H1 (cell line): Measurements from ENCODE around the gene UBE2O. TPM values are rescaled to one million over a fixed set of nuclear protein-coding genes. Genes with fewer than 3 reads are reported as not detected.

Experiments
- CTCF ChIA-PET: fragments of 300-600 bp; sonication (Branson Sonifier 250); formaldehyde crosslinking; loops from one replicate; lab custom pipeline; 2021; ENCODE audit not compliant: partially characterized antibody; lab: Charles Lee
- POLR2A ChIA-PET: fragments of 300-600 bp; sonication (Branson Sonifier 250); formaldehyde crosslinking; loops from one replicate; lab custom pipeline; 2021; ENCODE audit warnings: inconsistent platforms; ENCODE audit not compliant: partially characterized antibody; lab: Charles Lee
- DNase-seq, 2 experiments: peaks; one replicate each; pipeline versions ENCODE4 v3.0.0 to v3.0.0-alpha.2; 2010 to 2022; ENCODE audit warnings: low spot score in 2 of 2, low read depth in 1 of 2, mixed read lengths in 1 of 2
- FAIRE-seq: peaks from 2 replicates; lab custom pipeline; 2011; peaks lifted over from hg19 to GRCh38; lab: Jason Lieb, UNC
- H2AFZ ChIP-seq: 2 replicates; pipeline ENCODE4 v1.8.1; 2012; ENCODE audit warnings: low read length, inconsistent platforms
- H2AK5ac ChIP-seq: 2 replicates; pipeline ENCODE4 v1.6.1; 2013; ENCODE audit warnings: low read depth, low read length
- H2BK120ac ChIP-seq: replicated peaks from 2 replicates; pipeline ENCODE3; 2013; ENCODE audit warnings: low read depth, low read length, inconsistent platforms
- H2BK12ac ChIP-seq: 2 replicates; pipeline ENCODE4 v1.6.1; 2013; ENCODE audit warnings: low read depth, low read length
- H2BK15ac ChIP-seq: 2 replicates; pipeline ENCODE4 v1.6.1; 2013; ENCODE audit warnings: low read length
- H2BK20ac ChIP-seq: 2 replicates; pipeline ENCODE4 v1.6.1; 2013; ENCODE audit warnings: low read length
- H2BK5ac ChIP-seq: 2 replicates; pipeline ENCODE4 v1.6.1; 2013; ENCODE audit warnings: low read depth, low read length
- H3K14ac ChIP-seq: 2 replicates; pipeline ENCODE4 v1.6.1; 2013; ENCODE audit warnings: inconsistent platforms; ENCODE audit not compliant: insufficient read length
- H3K18ac ChIP-seq: 2 replicates; pipeline ENCODE4 v1.6.1; 2013; ENCODE audit warnings: low read length; ENCODE audit errors: extremely low read depth
- H3K23ac ChIP-seq: 2 replicates; pipeline ENCODE4 v1.6.1; 2013; ENCODE audit warnings: inconsistent platforms; ENCODE audit not compliant: insufficient read length
- H3K23me2 ChIP-seq: 2 replicates; pipeline ENCODE4 v1.6.1; 2013; ENCODE audit warnings: low read depth, low read length
- H3K27ac ChIP-seq: 2 replicates; pipeline ENCODE4 v1.6.1; 2011; ENCODE audit warnings: low read depth, low read length, inconsistent platforms
- H3K27me3 ChIP-seq, 4 experiments: replicated peaks in 1 of 4; 1 replicate in 1 of 4; 2 replicates in 3 of 4; pipeline versions ENCODE4 v1.6.1 to v1.8.1; 2011 to 2013; ENCODE audit warnings: low read length in 3 of 4, mild to moderate bottlenecking in 3 of 4, inconsistent platforms in 2 of 4, mixed read lengths in 2 of 4, moderate library complexity in 1 of 4; ENCODE audit not compliant: control insufficient read depth in 3 of 4, insufficient read depth in 3 of 4; ENCODE audit errors: extremely low read depth in 1 of 4
- H3K36me3 ChIP-seq, 4 experiments: 2 replicates each; pipeline versions ENCODE4 v1.6.1 to v1.8.1; 2011 to 2013; ENCODE audit warnings: mild to moderate bottlenecking in 4 of 4, low read length in 3 of 4, moderate library complexity in 2 of 4, control low read depth in 1 of 4, inconsistent platforms in 1 of 4; ENCODE audit not compliant: insufficient read depth in 4 of 4, control insufficient read depth in 2 of 4
- H3K4ac ChIP-seq: replicated peaks from 2 replicates; pipeline ENCODE3; 2013; ENCODE audit warnings: low read length, low read depth, mixed read lengths, inconsistent platforms; ENCODE audit not compliant: insufficient read length
- H3K4me1 ChIP-seq, 4 experiments: replicated peaks in 1 of 4; 1 replicate in 1 of 4; 2 replicates in 3 of 4; pipeline versions ENCODE4 v1.6.1 to v1.8.1; 2011 to 2013; ENCODE audit warnings: low read length in 3 of 4, inconsistent platforms in 2 of 4, mixed read lengths in 1 of 4; ENCODE audit not compliant: insufficient read depth in 4 of 4, control insufficient read depth in 3 of 4
- H3K4me2 ChIP-seq, 2 experiments: 2 replicates each; pipeline versions ENCODE4 v1.6.1 to v1.8.1; 2011 to 2013; ENCODE audit warnings: low read depth in 2 of 2, low read length in 2 of 2, control low read depth in 1 of 2, inconsistent platforms in 1 of 2, mild to moderate bottlenecking in 1 of 2; ENCODE audit not compliant: insufficient read depth in 1 of 2
- H3K4me3 ChIP-seq, 4 experiments: fragments of 200-600, 300-600 bp in 1 of 4; sonication (generic), shearing (Covaris generic), sonication (Bioruptor Twin) in 1 of 4; 2 replicates each; pipeline versions ENCODE4 v1.5.1 to v1.8.1; 2011 to 2016; ENCODE audit warnings: low read length in 4 of 4, low read depth in 3 of 4, control low read depth in 2 of 4, inconsistent platforms in 2 of 4, mild to moderate bottlenecking in 2 of 4, mixed read lengths in 1 of 4, moderate library complexity in 1 of 4; ENCODE audit not compliant: insufficient read depth in 2 of 4; ENCODE audit errors: extremely low read depth in 1 of 4
- H3K56ac ChIP-seq: replicated peaks from 2 replicates; pipeline ENCODE3; 2013; ENCODE audit warnings: low read depth, mild to moderate bottlenecking, mixed read lengths, low read length, inconsistent platforms; ENCODE audit not compliant: insufficient read length
- H3K79me1 ChIP-seq: 2 replicates; pipeline ENCODE4 v1.6.1; 2013; ENCODE audit warnings: low read depth, low read length, control low read depth
- H3K79me2 ChIP-seq, 2 experiments: 2 replicates each; pipeline versions ENCODE4 v1.6.1 to v1.8.1; 2012 to 2013; ENCODE audit warnings: low read length in 2 of 2, mild to moderate bottlenecking in 2 of 2, inconsistent platforms in 1 of 2; ENCODE audit not compliant: insufficient read depth in 2 of 2, control insufficient read depth in 1 of 2
- H3K9ac ChIP-seq, 4 experiments: replicated peaks in 1 of 4; 1 replicate in 1 of 4; 2 replicates in 3 of 4; pipeline versions ENCODE4 v1.6.1 to v1.8.1; 2011 to 2013; ENCODE audit warnings: low read depth in 3 of 4, low read length in 3 of 4, control low read depth in 2 of 4, mild to moderate bottlenecking in 2 of 4, moderate library complexity in 2 of 4, inconsistent platforms in 1 of 4; ENCODE audit errors: extremely low read depth in 1 of 4
- H3K9me3 ChIP-seq, 2 experiments: 2 replicates each; pipeline versions ENCODE4 v1.6.1 to v1.8.1; 2012 to 2013; ENCODE audit warnings: mild to moderate bottlenecking in 2 of 2, moderate library complexity in 2 of 2, control low read depth in 1 of 2, inconsistent platforms in 1 of 2, low read depth in 1 of 2, low read length in 1 of 2, mixed read lengths in 1 of 2; ENCODE audit not compliant: insufficient read depth in 2 of 2
- H4K20me1 ChIP-seq, 2 experiments: replicated peaks in 1 of 2; 2 replicates each; pipeline versions ENCODE3 to v1.8.1; 2011 to 2013; ENCODE audit warnings: inconsistent platforms in 2 of 2, low read length in 2 of 2, mild to moderate bottlenecking in 1 of 2; ENCODE audit not compliant: insufficient read depth in 2 of 2, control insufficient read depth in 1 of 2
- H4K5ac ChIP-seq: 2 replicates; pipeline ENCODE4 v1.6.1; 2013; ENCODE audit warnings: low read length, low read depth, mixed read lengths, inconsistent platforms; ENCODE audit not compliant: insufficient read length
- H4K8ac ChIP-seq: 2 replicates; pipeline ENCODE4 v1.8.0; 2013; ENCODE audit warnings: mild to moderate bottlenecking, moderate library complexity, low read length, inconsistent platforms; ENCODE audit not compliant: insufficient read depth; ENCODE audit errors: extremely low read depth
- H4K91ac ChIP-seq: replicated peaks from 2 replicates; pipeline ENCODE3; 2013; ENCODE audit warnings: low read length, mixed read lengths, inconsistent platforms; ENCODE audit not compliant: insufficient read length
- BRCA1 ChIP-seq: IDR thresholded peaks from 2 replicates; pipeline ENCODE4 v1.6.1; 2012; ENCODE audit warnings: low read depth, low read length, improper control_type of control experiment
- CBX5 ChIP-seq: fragments of 300-800, 300-1000 bp; sonication (generic); IDR thresholded peaks from 2 replicates; pipeline ENCODE4 v1.7.1; 2016; ENCODE audit warnings: antibody characterized with exemption, low read length, low read depth
- CHD1 ChIP-seq: IDR thresholded peaks from 2 replicates; pipeline ENCODE4 v1.6.1; 2012; ENCODE audit warnings: low read depth, low read length, improper control_type of control experiment
- EP300 ChIP-seq, 2 experiments: IDR thresholded peaks; 1 replicate in 1 of 2; 2 replicates in 1 of 2; pipeline ENCODE4 v1.6.1; 2011 to 2012; ENCODE audit warnings: low read depth in 2 of 2, low read length in 2 of 2, mild to moderate bottlenecking in 2 of 2, borderline replicate concordance in 1 of 2, inconsistent platforms in 1 of 2, moderate library complexity in 1 of 2
- EZH2 ChIP-seq: fragments of 200-600 bp; sonication (generic); IDR thresholded peaks from 2 replicates; pipeline ENCODE4 v1.7.1; 2012; ENCODE audit warnings: low read depth, mild to moderate bottlenecking, moderate library complexity, low read length, inconsistent platforms; ENCODE audit not compliant: severe bottlenecking
- HDAC2 ChIP-seq, 2 experiments: fragments of 300-600 bp in 1 of 2; sonication (generic) in 1 of 2; IDR thresholded peaks; 2 replicates each; pipeline ENCODE4 v1.6.1; 2011 to 2012; ENCODE audit warnings: low read depth in 2 of 2, low read length in 2 of 2, mild to moderate bottlenecking in 2 of 2, moderate library complexity in 2 of 2, borderline replicate concordance in 1 of 2, inconsistent platforms in 1 of 2
- KDM5A ChIP-seq: fragments of 200-600 bp; IDR thresholded peaks from 2 replicates; pipeline ENCODE4 v1.7.1; 2012; ENCODE audit warnings: mild to moderate bottlenecking, low read length, inconsistent platforms, mixed read lengths
- NRF1 ChIP-seq: IDR thresholded peaks from 2 replicates; pipeline ENCODE4 v1.6.1; 2011; ENCODE audit warnings: mild to moderate bottlenecking, low read depth, low read length, improper control_type of control experiment
- PHF8 ChIP-seq: fragments of 200-600 bp; sonication (generic); conservative IDR thresholded peaks from 2 replicates; pipeline ENCODE4 v1.7.1; 2012; ENCODE audit warnings: low read depth, mild to moderate bottlenecking, inconsistent platforms, low read length, moderate library complexity
- RFX5 ChIP-seq: IDR thresholded peaks from 2 replicates; pipeline ENCODE4 v1.6.1; 2011; ENCODE audit warnings: low read depth, low read length, improper control_type of control experiment, borderline replicate concordance
- SIRT6 ChIP-seq: IDR thresholded peaks from one replicate; pipeline ENCODE4 v1.7.1; 2012; ENCODE audit warnings: low read length, inconsistent platforms
- SRF ChIP-seq: IDR thresholded peaks from 2 replicates; pipeline ENCODE4 v1.6.1; 2011; ENCODE audit warnings: mild to moderate bottlenecking, low read depth, low read length, moderate library complexity
- TCF12 ChIP-seq: IDR thresholded peaks from 2 replicates; pipeline ENCODE4 v1.6.1; 2011; ENCODE audit warnings: low read depth, mild to moderate bottlenecking, low read length
- TEAD4 ChIP-seq: IDR thresholded peaks from 2 replicates; pipeline ENCODE4 v1.6.1; 2012; ENCODE audit warnings: low read depth, low read length, inconsistent platforms, mixed read lengths
- WGBS, 2 experiments: shearing (Covaris generic) in 1 of 2; methylation state at CpG; one replicate each; pipeline versions ENCODE4 v1.1.6 to v1.1.7; 2013 to 2015; ENCODE audit warnings: low lambda C conversion rate in 2 of 2, mixed read lengths in 2 of 2, inconsistent platforms in 1 of 2, low coverage in 1 of 2, missing lambda C conversion rate in 1 of 2; ENCODE audit not compliant: insufficient replicate concordance in 2 of 2, insufficient coverage in 1 of 2, insufficient read length in 1 of 2; ENCODE audit errors: extremely low coverage in 1 of 2, missing lambda C conversion rate in 1 of 2; 5-methylcytosine and 5-hydroxymethylcytosine counted together
- polyA plus RNA-seq, 7 experiments: library from polyadenylated mRNA; depleted of rRNA in 3 of 7; stranded (reverse) in 5 of 7; unstranded in 2 of 7; fragments of >200 nt in 5 of 7; fragments of 200-250 nt in 2 of 7; gene quantifications; 1 replicate in 5 of 7; 2 replicates in 1 of 7; 4 replicates in 1 of 7; pipeline versions ENCODE4 v1.2.1 to v1.2.3, GENCODE V29; 2011 to 2013; ENCODE audit warnings: missing spikeins in 2 of 7, mixed read lengths in 2 of 7
- total RNA-seq: library from RNA; stranded (reverse); fragmentation: NEBNext Ultra II Directional; extraction: Animal tissue kit (Norgen Biotek cat#: 25700); gene quantifications from 2 replicates; pipeline ENCODE4 v1.2.1, GENCODE V29; 2021

The UBE2O gene
- total and polyA plus RNA-seq, 2 of the 8 experiments (the other 6 are each of a cell fraction or from before 2014, with no cell fraction given), result 24.4 to 63.0 TPM

GRCh38 chr17:76341301-76341700, 111.7 kb downstream of the UBE2O start:
- Histone ChIP-seq H2BK20ac (no peak overlapping the region), H3K9ac (no peak overlapping the region), H3K56ac (no peak overlapping the region), H4K5ac (no peak overlapping the region), H2AK5ac (no peak overlapping the region), H2BK15ac (no peak overlapping the region), H2BK12ac (no peak overlapping the region), H2AFZ (no peak overlapping the region), H3K27me3 (no peaks in the 10 kb centered on the region), H3K9me3 (no peaks in the 10 kb centered on the region), H4K8ac (no peak overlapping the region), H3K79me1 (no peaks in the 10 kb centered on the region), H3K27ac (no peak overlapping the region), H3K79me2 (no peaks in the 10 kb centered on the region; a peak in 1 of 4 replicates), H3K4me2 (no peak overlapping the region), H4K91ac (no peak overlapping the region), H3K18ac (no peak overlapping the region), H4K20me1 (peaks cover 0 to 2% of the 10 kb centered on the region in 2 experiments), H3K36me3 (peaks cover 0 to 14% (median 7%) of the 10 kb centered on the region in 4 experiments; a peak in 4 of 8 replicates), H3K14ac (no peak overlapping the region), H3K4ac (no peak overlapping the region), H3K23me2 (no peaks in the 10 kb centered on the region), H3K23ac (no peak overlapping the region), H3K4me1 (no peaks in the 10 kb centered on the region), H2BK5ac (no peak overlapping the region), H3K4me3 (no peak overlapping the region), H2BK120ac (no peak overlapping the region)
- ChIA-PET CTCF (interaction anchor here (1.2 kb wide), 1 partner anchor 44 kb away, joined by 4 read pairs; no protein-coding TSS in a partner anchor), POLR2A (no interaction called here)
- WGBS, 2 experiments, result 85% methylated on average over 6 of the region's 6 CpGs; no CpG with 5 or more reads in 1 of the 2 experiments
- no peak for DNase-seq
- FAIRE-seq, result no peak
- TF ChIP-seq BRCA1, result no peak
- no peak for TF ChIP-seq EZH2
- TF ChIP-seq TEAD4, result no peak
- TF ChIP-seq CHD1, result no peak
- no peak for TF ChIP-seq CBX5
- TF ChIP-seq TCF12, result no peak
- no peak for TF ChIP-seq SRF
- TF ChIP-seq SIRT6, result no peak
- TF ChIP-seq PHF8, result no peak
- TF ChIP-seq KDM5A, result no peak
- no peak for TF ChIP-seq RFX5
- TF ChIP-seq HDAC2 (IDR thresholded peaks at IDR 0.05; ENCODE audit: borderline replicate concordance in 1 of 2, low read depth in 2 of 2, low read length in 2 of 2), result no peak
- no peak for TF ChIP-seq NRF1
- no peak for TF ChIP-seq EP300 (IDR thresholded peaks at IDR 0.05; ENCODE audit: borderline replicate concordance in 1 of 2, low read depth in 2 of 2, low read length in 2 of 2)
